Measurements from ENCODE around the gene UBE2U. TPM values are rescaled to one million over a fixed set of nuclear protein-coding genes. Genes with fewer than 3 reads are reported as not detected.

UBE2U gene
- total RNA-seq, 1 donor from 2014 or later, result not detected

DNA sequence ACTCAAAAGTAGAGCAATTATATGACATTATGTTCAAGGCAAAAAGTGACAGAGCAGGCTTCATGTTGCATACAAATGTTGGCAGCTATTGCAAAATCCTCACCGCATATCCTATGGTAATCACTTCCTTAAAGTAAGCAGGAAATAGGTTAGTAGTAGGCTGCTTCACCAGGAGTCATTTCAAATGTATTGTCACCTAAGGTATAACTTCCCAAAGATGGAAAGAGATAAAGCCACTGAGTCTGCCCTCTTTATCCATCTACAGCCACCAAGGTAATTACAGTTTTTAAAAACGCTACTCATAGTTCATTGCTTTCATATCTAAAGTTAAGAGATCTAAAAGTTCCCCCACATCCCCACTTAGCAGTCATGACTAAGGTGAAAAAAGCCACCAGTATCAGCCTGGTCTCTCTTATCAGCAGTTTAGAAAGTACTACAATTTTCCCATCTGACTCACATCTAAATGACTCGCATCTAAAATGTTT is 31.6 kb upstream of the UBE2U start:
- Histone ChIP-seq H3K9me3 (no peaks in the 10 kb centered on the region), H3K4me1 (peaks cover 11 to 17% of the 10 kb centered on the region in 2 donors), H3K4me3 (no peak overlapping the region), H3K27ac (peak overlapping the region; percentile 6 to 75), H3K27me3 (no peaks in the 10 kb centered on the region), H3K36me3 (peaks cover 0 to 14% of the 10 kb centered on the region in 2 donors)
- intact Hi-C loops (cut with DNase I), result no loop called here
- TF ChIP-seq, protein P1, sequence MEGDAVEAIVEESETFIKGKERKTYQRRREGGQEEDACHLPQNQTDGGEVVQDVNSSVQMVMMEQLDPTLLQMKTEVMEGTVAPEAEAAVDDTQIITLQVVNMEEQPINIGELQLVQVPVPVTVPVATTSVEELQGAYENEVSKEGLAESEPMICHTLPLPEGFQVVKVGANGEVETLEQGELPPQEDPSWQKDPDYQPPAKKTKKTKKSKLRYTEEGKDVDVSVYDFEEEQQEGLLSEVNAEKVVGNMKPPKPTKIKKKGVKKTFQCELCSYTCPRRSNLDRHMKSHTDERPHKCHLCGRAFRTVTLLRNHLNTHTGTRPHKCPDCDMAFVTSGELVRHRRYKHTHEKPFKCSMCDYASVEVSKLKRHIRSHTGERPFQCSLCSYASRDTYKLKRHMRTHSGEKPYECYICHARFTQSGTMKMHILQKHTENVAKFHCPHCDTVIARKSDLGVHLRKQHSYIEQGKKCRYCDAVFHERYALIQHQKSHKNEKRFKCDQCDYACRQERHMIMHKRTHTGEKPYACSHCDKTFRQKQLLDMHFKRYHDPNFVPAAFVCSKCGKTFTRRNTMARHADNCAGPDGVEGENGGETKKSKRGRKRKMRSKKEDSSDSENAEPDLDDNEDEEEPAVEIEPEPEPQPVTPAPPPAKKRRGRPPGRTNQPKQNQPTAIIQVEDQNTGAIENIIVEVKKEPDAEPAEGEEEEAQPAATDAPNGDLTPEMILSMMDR (IDR thresholded peaks at IDR 0.05), result no peak
- DNase-seq (ENCODE audit: low spot score in 2 of 2), result no peak

DNA sequence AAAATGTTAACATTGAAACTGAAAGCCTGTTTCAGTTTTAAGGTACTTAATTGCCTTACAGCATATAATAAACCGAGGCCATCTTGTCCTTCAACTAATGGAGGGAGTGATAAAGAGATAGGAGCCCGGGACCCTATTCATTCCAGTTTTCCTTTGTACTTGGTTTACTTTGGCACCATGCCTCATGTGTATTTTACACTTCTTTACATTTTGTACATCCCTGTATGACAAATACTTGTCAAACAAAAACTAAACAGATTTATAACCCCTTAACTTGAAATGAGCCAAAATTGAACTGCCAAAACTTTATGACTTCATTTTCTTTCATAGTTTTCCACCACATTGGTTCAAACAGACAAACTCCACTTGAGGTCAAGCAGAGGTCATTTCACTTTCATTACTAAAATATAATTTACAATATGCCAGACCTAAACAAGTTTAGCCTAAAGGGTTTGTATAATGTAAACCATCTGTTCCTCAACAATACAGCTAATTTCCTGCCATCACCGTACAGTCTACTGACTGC is 30.9 kb upstream of the UBE2U start:
- intact Hi-C loops (cut with DNase I), result no loop called here
- TF ChIP-seq, protein P1 (IDR thresholded peaks at IDR 0.05), result no peak
- peaks cover 0 to 21% of the 10 kb centered on the region in 2 donors for H3K36me3 ChIP-seq
- no peaks in the 10 kb centered on the region for H3K27me3 ChIP-seq
- no peak for DNase-seq (ENCODE audit: low spot score in 2 of 2)
- H3K27ac ChIP-seq, result peak overlapping the region; percentile 75 to 80
- no peaks in the 10 kb centered on the region for H3K9me3 ChIP-seq
- H3K4me3 ChIP-seq, result no peak overlapping the region
- H3K4me1 ChIP-seq, result peaks cover 11 to 16% of the 10 kb centered on the region in 2 donors

DNA sequence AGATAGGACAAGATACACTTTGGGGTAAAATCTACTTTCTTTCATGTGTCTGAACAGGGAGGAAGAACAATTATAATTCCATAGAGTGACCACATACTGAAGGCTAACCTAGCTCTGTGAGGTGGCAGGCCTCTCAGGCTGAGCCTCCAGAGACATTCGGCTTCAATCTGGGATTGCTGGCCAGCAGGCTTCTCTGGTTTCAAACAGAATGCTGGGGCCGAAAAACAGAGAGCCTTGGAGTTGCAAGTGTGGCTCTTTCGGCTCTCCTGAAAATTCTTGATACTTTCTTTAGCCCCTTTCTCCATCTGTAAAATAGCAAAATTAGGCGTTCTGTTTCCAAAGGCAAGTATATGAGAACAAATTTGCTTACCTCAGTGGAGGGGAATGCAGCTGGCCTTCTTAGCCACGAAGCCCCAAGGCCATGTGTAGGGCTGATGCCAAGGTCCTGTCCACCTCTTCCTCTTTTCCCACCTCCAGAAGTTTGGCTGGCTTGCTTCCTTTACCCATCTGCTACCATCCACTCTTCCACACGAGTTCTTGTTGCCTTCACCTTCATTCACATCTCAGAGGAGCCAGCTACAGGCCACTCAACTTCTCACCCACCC is 30.0 kb upstream of the UBE2U start:
- Histone ChIP-seq H3K36me3 (peaks cover 5 to 23% of the 10 kb centered on the region in 2 donors), H3K9me3 (no peaks in the 10 kb centered on the region), H3K4me1 (peaks cover 11 to 14% of the 10 kb centered on the region in 2 donors), H3K4me3 (no peak overlapping the region), H3K27ac (peak overlapping the region; percentile 75 to 80), H3K27me3 (no peaks in the 10 kb centered on the region)
- intact Hi-C loops (cut with DNase I), result no loop called here
- TF ChIP-seq, protein P1 (IDR thresholded peaks at IDR 0.05), result no peak
- no peak for DNase-seq (ENCODE audit: low spot score in 2 of 2)

DNA sequence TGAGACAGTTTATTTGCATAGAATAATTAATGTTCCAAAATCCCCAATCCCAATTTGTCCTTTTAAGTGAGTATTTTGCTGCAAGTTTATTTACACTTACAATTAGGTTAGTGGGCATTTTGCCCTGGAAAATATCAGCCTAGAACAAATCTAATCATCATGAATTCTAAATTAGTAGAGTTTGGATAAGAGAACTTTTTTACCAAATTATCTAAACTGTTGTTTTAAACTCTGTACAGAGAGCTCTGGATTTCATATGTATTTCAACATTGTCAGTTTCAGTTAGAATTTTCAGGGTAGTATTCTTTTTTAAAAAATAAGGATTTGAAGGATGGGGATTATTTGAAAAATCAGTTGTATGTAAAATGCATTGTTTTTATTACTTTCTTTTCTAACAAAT is 27.8 kb upstream of the UBE2U start:
- TF ChIP-seq, protein P1 (IDR thresholded peaks at IDR 0.05), result no peak
- no peak overlapping the region for H3K27ac ChIP-seq
- H3K9me3 ChIP-seq, result no peaks in the 10 kb centered on the region
- H3K4me3 ChIP-seq, result no peak overlapping the region
- no peak for DNase-seq (ENCODE audit: low spot score in 2 of 2)
- peaks cover 11 to 14% of the 10 kb centered on the region in 2 donors for H3K4me1 ChIP-seq
- intact Hi-C loops (cut with DNase I), result no loop called here
- H3K27me3 ChIP-seq, result no peaks in the 10 kb centered on the region
- H3K36me3 ChIP-seq, result peaks cover 7 to 24% of the 10 kb centered on the region in 2 donors

DNA sequence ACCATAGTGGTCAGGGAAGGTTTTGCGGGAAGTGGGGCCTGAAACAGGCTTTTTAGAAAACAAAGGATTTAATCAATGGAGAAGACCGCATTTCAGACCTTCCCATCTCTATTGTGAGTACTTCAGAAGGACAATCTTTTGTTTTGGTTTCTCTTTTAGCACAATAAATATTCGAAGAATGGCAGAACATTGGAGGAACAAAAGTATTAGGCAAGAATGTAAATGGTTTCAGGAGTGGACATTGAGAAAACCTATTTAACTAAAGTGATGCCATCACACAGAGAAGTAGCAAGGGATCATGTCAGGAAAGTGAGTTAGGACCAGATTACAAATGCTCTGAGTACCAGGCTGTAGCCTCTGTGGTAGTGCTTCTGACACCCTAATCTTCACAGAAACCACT is 26.8 kb upstream of the UBE2U start:
- no peak for DNase-seq (ENCODE audit: low spot score in 2 of 2)
- H3K27me3 ChIP-seq, result no peaks in the 10 kb centered on the region
- TF ChIP-seq, protein P1 (IDR thresholded peaks at IDR 0.05), result no peak
- intact Hi-C loops (cut with DNase I), result no loop called here
- no peak overlapping the region for H3K4me3 ChIP-seq
- peaks cover 7 to 24% of the 10 kb centered on the region in 2 donors for H3K36me3 ChIP-seq
- no peak overlapping the region for H3K27ac ChIP-seq
- H3K9me3 ChIP-seq, result no peaks in the 10 kb centered on the region
- peaks cover 11% of the 10 kb centered on the region in 2 donors for H3K4me1 ChIP-seq

Measured in ascending aorta (tissue), 2 donors.